Naive B cell (primary cell): ENCODE data around the gene TP73. TPM values are rescaled to one million over a fixed set of nuclear protein-coding genes. Genes with fewer than 3 reads are reported as not detected.
A peak's percentile ranks its signal among the peaks of the same experiment; 100 is the strongest.

Experiments
- ATAC-seq, 2 donors: fragments of 150-1000 bp; cut with Tn5 transposase; 2 replicates each; pipeline ENCODE4 v1.10.0; 2021; ENCODE audit warnings: low read depth in 2 of 2, mild to moderate bottlenecking in 2 of 2, moderate library complexity in 2 of 2
- DNase-seq: peaks from one replicate; pipeline ENCODE4 v3.0.0; 2022
- H3K27ac Mint-ChIP-seq, 6 donors: one replicate each; pipeline ENCODE4 v1.8.0; 2020 to 2022; ENCODE audit warnings: mild to moderate bottlenecking in 6 of 6, mixed read lengths in 6 of 6, moderate library complexity in 5 of 6, inconsistent platforms in 2 of 6
- H3K27me3 Mint-ChIP-seq, 3 donors: one replicate each; pipeline ENCODE4 v1.8.0; 2021 to 2022; ENCODE audit warnings: mixed read lengths in 3 of 3, mild to moderate bottlenecking in 1 of 3
- H3K36me3 Mint-ChIP-seq, 2 donors: one replicate each; pipeline ENCODE4 v1.8.0; 2020 to 2022; ENCODE audit warnings: mixed read lengths in 2 of 2, inconsistent platforms in 1 of 2, mild to moderate bottlenecking in 1 of 2
- H3K4me1 Mint-ChIP-seq, 3 donors: one replicate each; pipeline ENCODE4 v1.8.0; 2020 to 2022; ENCODE audit warnings: mixed read lengths in 3 of 3, inconsistent platforms in 1 of 3, mild to moderate bottlenecking in 1 of 3, moderate library complexity in 1 of 3
- H3K4me3 Mint-ChIP-seq, 8 donors: one replicate each; pipeline ENCODE4 v1.8.0; 2020 to 2022; ENCODE audit warnings: mild to moderate bottlenecking in 8 of 8, mixed read lengths in 8 of 8, moderate library complexity in 8 of 8, inconsistent platforms in 2 of 8
- H3K9me3 Mint-ChIP-seq, 7 donors: one replicate each; pipeline ENCODE4 v1.8.0; 2020 to 2022; ENCODE audit warnings: mixed read lengths in 7 of 7, mild to moderate bottlenecking in 5 of 7, inconsistent platforms in 2 of 7, moderate library complexity in 1 of 7
- polyA plus RNA-seq, 6 donors: library from polyadenylated mRNA; unstranded; fragments of 300-500 nt; fragmentation: Illumina TruSeq; gene quantifications; one replicate each; pipeline ENCODE4 v1.2.3, GENCODE V29; 2021; ENCODE audit warnings: low read depth in 6 of 6

The TP73 gene
- polyA plus RNA-seq, 6 donors from 2014 or later = not detected

DNA sequence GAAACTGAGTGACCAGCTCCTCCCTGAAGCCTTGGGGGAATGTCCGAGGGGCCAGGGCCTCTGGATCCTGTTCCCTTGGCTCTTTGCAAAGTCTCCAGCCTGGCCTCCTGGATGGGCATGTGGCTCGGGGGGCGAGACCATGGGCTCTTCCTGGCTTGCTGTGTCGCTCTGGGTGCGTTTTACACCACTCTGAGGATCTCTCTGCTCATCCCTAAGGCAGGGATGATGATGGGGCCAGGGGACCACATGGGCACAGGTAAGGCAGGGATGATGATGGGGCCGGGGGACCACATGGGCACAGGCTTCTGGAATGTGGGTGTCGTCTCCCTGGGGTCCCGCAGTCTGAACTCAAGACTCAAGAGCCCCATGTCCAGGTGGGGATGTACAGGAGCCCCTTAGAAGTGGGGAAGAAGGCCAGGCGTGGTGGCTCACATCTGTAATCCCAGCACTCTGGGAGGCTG lies 17.7 kb downstream of the TP73 start:
- Mint-ChIP-seq H3K4me1 (peaks cover 41 to 58% (median 45%) of the 10 kb centered on the region in 3 donors), H3K9me3 (no peaks in the 10 kb centered on the region), H3K36me3 (no peaks in the 10 kb centered on the region), H3K27ac (peak overlapping the region in 1 of 6 donors; percentile 30), H3K4me3 (no peak overlapping the region), H3K27me3 (peaks cover 0 to 16% (median 6%) of the 10 kb centered on the region in 3 donors)
- DNase-seq = no peak
- no peak for ATAC-seq

DNA sequence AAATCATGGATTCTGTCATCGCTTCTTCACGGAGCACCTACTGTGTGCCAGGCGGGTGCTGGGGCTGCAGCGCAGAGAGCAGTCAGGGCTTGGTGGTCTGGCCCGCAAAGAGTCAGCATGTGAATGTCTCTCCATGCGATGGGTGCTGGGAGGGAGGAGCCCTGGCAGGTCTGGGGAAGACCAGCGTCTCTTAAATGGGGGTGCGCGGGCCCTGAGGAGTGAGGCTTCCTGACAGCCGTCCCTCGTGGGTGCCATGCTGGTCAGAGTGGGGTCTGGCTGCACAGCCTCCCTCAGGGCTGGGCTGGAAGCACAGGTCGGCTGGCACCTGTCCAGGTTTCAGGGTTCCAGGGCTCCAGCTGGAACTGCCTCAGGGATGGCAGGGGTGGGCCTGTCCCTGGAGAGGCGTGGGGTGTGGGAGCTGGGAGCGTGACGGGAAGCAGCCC lies 18.5 kb downstream of the TP73 start:
- ATAC-seq (no peak), DNase-seq (no peak)
- no peaks in the 10 kb centered on the region for H3K9me3 Mint-ChIP-seq
- H3K4me1 Mint-ChIP-seq = peaks cover 44 to 66% (median 49%) of the 10 kb centered on the region in 3 donors
- H3K36me3 Mint-ChIP-seq = no peaks in the 10 kb centered on the region
- H3K27ac Mint-ChIP-seq = no peak overlapping the region
- peaks cover 0 to 16% (median 6%) of the 10 kb centered on the region in 3 donors for H3K27me3 Mint-ChIP-seq
- no peak overlapping the region for H3K4me3 Mint-ChIP-seq

DNA sequence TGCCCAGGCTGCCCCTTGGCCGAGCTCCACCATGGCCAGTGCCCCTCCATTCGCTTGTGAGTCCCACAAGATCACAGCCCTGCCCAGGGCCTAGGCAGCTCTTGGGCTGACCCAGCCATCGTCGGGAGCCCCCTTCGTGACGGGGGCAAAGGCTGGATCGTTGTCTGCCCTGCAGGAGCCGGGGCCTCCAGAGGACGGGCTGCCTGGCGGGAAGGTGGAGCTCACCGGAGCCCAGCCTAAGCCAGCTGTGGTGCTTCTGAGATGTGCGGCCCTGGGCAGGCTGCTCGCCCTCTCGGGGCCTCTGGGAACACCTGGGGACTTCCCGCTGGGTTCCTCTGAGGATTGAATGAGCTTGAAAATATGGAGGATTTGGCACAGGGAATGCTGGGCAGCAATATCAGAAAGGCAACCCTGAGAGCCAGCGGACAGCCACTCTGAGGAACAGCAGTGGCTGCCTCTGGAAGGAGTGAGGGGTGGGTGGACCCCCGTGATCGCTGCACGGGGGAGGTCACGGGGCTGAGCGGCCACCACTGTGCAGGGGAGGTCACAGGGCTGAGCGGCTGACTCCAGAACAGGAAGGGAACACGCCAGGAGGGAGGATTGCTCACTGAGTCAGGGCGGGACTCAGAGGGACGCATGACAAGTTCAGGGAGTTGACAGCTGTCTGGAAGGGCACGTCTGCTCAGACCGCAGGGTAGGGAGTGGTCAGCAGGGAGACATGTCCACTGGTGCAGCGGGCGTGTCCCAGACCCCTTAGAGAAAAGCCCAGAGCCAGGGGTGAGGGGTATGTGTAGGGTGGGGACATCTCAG lies 19.3 kb downstream of the TP73 start:
- DNase-seq = no peak
- no peaks in the 10 kb centered on the region for H3K36me3 Mint-ChIP-seq
- peak overlapping the region in 2 of 6 donors; percentile 48 to 90 for H3K27ac Mint-ChIP-seq
- H3K9me3 Mint-ChIP-seq = no peaks in the 10 kb centered on the region
- H3K4me3 Mint-ChIP-seq = no peak overlapping the region
- ATAC-seq = no peak
- H3K4me1 Mint-ChIP-seq = peaks cover 42 to 64% (median 50%) of the 10 kb centered on the region in 3 donors
- peaks cover 0 to 16% (median 6%) of the 10 kb centered on the region in 3 donors for H3K27me3 Mint-ChIP-seq

DNA sequence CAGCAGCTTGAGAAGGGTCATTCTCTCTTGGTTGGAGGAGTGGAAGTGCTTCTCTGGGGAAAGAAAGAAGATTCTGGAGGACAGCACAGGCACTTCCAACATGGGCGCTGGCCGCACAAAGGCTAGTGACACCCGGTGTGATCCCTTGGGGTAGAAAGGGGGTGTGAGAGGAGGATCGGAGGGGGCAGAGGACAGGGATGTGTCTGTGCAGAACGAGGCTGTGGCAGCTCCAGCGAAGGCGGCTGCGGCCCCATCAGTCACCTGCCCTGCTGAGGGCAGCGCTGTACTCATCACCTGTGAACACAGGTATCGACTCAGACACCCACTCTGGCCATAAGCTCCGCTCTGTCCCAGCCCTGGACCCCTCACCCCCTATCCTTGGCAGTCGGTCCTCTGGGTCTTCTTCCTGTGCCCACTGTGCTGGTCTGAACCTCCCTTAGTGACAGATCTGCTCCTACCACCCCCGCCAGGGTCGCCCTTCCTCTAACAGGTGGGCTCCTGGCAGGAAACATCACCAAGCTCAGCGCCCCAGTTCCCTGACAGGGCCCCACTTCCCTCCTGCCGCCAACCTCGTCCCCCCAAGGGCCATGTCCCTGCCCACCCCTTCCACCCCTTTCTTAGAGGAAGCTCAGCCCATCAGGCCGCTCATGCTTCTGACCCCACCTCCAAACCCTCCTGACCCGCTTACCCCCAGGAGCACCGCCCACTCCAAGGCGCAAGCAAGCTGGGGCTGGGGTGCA lies 20.1 kb downstream of the TP73 start:
- Mint-ChIP-seq H3K27me3 (peaks cover 0 to 16% (median 6%) of the 10 kb centered on the region in 3 donors), H3K4me3 (peak overlapping the region in 3 of 8 donors; percentile 28 to 79 (median 42)), H3K9me3 (no peaks in the 10 kb centered on the region), H3K27ac (peak overlapping the region in 3 of 6 donors; percentile 52 to 94 (median 90)), H3K4me1 (peaks cover 40 to 64% (median 50%) of the 10 kb centered on the region in 3 donors), H3K36me3 (no peaks in the 10 kb centered on the region)
- DNase-seq (no peak), ATAC-seq (no peak)

DNA sequence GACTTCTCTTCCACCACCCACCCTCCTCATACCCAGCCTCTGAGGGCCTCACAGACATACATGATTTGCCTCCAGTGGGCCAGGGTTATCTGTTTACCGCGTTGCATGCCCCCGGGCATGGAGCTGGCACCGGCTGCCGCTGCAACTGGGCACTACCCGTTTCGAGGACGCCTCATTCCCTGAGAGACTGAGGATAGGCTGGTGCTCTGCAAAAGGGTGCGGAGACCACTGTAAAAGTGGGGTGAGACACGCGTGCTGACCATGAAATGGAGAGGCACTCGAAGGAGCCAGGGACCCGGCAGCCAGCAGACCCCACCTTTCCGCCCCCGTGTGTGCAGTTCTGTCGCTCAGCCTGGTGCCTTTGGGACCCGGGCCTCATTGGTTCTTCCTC lies 20.6 kb downstream of the TP73 start:
- Mint-ChIP-seq H3K4me3 (peak overlapping the region in 1 of 8 donors; percentile 79), H3K4me1 (peaks cover 43 to 64% (median 50%) of the 10 kb centered on the region in 3 donors), H3K9me3 (no peaks in the 10 kb centered on the region), H3K27me3 (peaks cover 0 to 16% (median 6%) of the 10 kb centered on the region in 3 donors), H3K27ac (peak overlapping the region in 4 of 6 donors; percentile 52 to 90 (median 72)), H3K36me3 (no peaks in the 10 kb centered on the region)
- DNase-seq (no peak), ATAC-seq (no peak)

DNA sequence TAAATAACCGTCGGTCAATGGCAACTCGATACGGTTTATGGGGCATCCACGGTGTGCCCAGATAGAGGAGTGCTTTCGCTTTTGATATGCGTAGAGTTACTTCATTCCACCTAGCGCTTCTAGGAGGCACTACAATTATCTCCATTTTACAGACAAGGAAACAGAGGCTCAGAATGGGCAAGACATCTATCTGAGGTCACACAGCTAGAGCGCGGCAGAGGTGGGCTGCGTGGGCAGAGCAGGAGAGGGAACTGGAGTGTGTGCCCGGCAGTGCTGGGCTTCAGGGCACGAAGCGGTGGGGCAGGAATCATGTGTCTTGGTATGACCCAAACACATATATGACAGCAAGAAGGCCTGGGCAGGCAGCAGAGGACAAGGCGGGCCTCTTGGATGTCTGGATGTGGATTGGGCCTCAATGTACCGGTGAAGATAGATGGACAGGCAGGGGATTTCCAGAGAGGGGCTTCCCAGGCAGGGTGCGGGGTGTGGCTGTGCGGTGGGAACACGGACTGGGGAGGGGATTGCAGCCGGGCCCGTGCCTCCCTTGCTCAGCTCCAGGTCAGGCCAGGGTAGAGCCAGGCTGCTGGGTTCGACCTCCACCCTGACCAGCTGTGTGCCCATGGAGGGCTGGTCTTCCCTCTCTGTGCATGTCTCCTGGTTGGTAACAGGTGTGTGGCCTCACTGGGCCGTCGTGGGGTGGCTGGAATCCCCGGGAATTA lies 21.2 kb downstream of the TP73 start:
- H3K36me3 Mint-ChIP-seq = no peaks in the 10 kb centered on the region
- peak overlapping the region in 2 of 8 donors; percentile 42 to 79 for H3K4me3 Mint-ChIP-seq
- peaks cover 39 to 64% (median 50%) of the 10 kb centered on the region in 3 donors for H3K4me1 Mint-ChIP-seq
- ATAC-seq (peak; percentile 38 to 46), DNase-seq (no peak)
- H3K27me3 Mint-ChIP-seq = peaks cover 0 to 16% (median 6%) of the 10 kb centered on the region in 3 donors
- H3K9me3 Mint-ChIP-seq = no peaks in the 10 kb centered on the region
- peak overlapping the region; percentile 26 to 90 (median 78) for H3K27ac Mint-ChIP-seq

DNA sequence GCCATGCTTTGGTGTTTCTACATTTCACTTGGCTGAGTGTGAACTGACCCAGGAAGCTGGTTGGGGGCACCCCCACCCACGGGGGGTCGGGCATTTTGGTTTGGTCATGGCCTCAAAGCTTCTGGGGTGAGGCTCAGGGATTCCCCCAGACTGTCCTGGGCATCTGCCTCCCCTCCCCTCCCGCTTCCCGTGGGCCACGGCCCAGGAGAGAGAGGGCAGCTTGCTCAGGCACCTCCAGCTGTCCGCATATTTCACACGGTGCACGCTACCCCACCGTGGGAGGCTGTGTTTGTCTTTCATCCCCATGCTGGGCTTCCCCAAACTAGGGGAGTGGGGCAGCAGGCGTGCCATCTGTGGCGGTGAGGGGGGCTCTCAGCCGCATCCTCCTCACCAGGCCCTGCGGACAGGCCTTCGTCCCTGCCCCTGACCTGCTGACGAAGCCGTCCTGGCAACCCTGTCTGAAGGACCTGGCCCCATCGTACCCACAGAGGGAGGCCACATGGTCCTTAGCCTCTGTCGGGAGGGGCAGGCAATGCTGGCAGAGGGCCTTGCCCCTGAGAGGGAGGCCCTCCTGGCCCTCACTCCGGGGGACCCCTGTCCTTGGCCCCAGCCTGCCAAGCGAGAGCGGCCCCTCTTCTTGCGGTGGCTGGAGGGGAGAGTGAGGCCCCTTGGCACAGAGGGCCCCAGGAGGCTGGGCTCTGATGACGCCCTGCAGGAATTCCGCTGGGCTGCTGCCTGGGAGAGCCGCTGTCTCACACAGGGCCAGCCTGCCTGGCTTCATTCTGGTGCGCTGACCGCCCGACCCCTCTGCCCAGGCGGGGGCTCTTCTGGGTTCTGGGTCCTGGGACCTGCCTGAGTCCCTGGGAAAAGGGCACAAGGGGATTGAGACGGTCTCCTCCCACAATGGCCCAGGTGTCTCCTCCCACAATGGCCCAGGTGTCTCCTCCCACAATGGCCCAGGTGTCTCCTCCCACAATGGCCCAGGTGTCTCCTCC lies 22.1 kb downstream of the TP73 start:
- H3K27ac Mint-ChIP-seq = peak overlapping the region in 2 of 6 donors; percentile 47 to 90
- peak overlapping the region in 1 of 8 donors; percentile 79 for H3K4me3 Mint-ChIP-seq
- H3K36me3 Mint-ChIP-seq = peaks cover 0 to 4% of the 10 kb centered on the region in 2 donors

DNA sequence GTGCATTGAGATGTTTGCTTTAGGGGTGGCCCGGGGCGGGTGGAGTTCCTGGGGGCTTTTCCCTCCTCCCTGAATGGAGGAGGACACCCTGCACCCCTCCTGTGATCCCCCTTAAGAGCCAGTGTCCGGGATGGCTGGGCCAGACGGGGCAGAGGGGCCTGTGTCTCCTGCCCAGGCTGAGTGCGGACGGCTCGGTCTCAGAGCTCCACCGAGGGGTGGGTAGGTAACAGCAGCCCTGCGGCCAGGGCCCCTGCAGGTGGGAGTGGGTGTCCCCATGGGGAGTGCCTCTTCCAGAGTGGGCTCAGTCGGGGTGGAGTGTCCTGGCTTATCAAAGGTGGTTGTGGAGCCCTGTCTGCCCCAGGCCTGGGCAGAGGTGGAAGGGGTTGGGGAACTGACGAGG lies 23.1 kb downstream of the TP73 start:
- DNase-seq (no peak), ATAC-seq (no peak)
- Mint-ChIP-seq H3K9me3 (peaks cover 0 to 6% (median 0%) of the 10 kb centered on the region in 7 donors), H3K4me3 (peak overlapping the region in 1 of 8 donors; percentile 10), H3K27me3 (peaks cover 0 to 25% (median 19%) of the 10 kb centered on the region in 3 donors), H3K4me1 (peaks cover 51 to 79% (median 57%) of the 10 kb centered on the region in 3 donors), H3K27ac (peak overlapping the region in 1 of 6 donors; percentile 78), H3K36me3 (peaks cover 0 to 13% of the 10 kb centered on the region in 2 donors)

More for the DNA sequence above, 22.1 kb downstream of the TP73 start:
- Mint-ChIP-seq H3K27me3 (peaks cover 0 to 20% (median 10%) of the 10 kb centered on the region in 3 donors), H3K9me3 (peaks cover 0 to 2% (median 0%) of the 10 kb centered on the region in 7 donors), H3K4me1 (peaks cover 44 to 70% (median 55%) of the 10 kb centered on the region in 3 donors)
- DNase-seq = no peak
- no peak for ATAC-seq

DNA sequence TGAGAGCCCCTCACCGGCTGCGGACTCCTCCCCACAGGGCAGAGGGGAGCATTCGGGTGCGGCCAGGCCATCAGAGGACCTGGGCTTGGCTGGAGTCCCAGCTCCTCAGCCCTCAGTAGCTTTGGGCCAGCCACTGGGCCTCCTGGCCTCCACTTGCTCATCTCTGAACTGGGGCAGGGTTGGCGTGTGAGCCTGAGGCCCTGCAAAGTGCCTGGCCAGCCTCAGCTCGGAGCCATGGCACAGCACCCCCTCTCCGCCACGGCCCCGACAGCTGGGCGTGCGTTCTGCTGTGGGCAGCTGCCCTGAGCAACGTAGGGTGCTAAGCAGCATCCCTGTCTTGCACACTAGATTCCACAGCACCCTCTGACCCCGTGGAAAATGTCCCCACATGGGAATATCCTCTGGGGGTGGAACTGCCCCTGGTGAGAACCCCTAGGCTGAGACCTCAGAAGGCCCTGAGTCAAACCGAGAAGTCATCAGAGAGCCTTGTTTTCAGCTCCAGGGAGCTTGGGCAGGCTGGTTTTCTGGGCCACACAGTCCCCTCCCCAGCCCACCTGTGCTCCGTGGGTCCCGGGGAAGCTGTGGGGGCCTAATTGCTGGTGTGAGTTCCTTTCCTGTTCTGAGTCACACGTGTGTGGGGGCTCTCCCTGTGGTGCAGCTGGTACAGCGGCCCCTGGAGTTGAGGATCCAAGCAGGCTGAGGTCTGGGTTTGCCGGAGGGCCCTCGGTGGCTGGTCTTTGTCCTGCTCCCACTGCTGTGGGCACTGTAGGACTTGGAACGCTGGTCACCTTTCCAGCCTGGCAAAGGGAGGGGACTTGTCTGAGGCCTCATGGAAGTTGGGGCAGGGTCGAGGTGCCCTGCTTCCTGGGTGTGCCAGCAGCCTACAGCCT lies 24.5 kb downstream of the TP73 start:
- peaks cover 50 to 73% (median 57%) of the 10 kb centered on the region in 3 donors for H3K4me1 Mint-ChIP-seq
- H3K9me3 Mint-ChIP-seq = peaks cover 0 to 6% (median 0%) of the 10 kb centered on the region in 7 donors
- H3K4me3 Mint-ChIP-seq = peak overlapping the region in 7 of 8 donors; percentile 58 to 89 (median 77)
- peak overlapping the region in 5 of 6 donors; percentile 70 to 86 (median 72) for H3K27ac Mint-ChIP-seq
- ATAC-seq (peak; percentile 29 to 46), DNase-seq (no peak)
- peaks cover 0 to 19% (median 18%) of the 10 kb centered on the region in 3 donors for H3K27me3 Mint-ChIP-seq
- peaks cover 0 to 13% of the 10 kb centered on the region in 2 donors for H3K36me3 Mint-ChIP-seq

DNA sequence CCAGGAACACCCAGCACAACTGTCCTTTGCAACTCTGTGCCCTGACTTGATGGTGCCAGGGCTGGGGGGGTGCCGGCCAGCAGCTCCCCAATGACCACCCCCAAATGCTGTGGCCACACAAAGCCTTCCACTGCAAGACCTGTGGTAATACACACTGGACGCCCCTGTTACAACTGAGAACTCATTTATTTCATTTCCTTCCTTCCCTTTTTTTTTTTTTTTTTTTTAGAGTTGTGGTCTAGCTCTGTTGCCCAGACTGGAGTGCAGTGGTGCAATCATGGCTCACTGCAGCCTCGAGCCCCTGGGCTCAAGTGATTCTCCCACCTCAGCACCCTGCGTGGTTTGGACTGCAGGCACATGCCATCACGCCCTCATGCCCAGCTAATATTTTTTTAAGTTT lies 25.2 kb downstream of the TP73 start:
- no peak for DNase-seq
- Mint-ChIP-seq H3K9me3 (peaks cover 0 to 6% (median 0%) of the 10 kb centered on the region in 7 donors), H3K4me1 (peaks cover 43 to 66% (median 54%) of the 10 kb centered on the region in 3 donors), H3K36me3 (peaks cover 0 to 13% of the 10 kb centered on the region in 2 donors), H3K4me3 (peak overlapping the region; percentile 58 to 89 (median 76)), H3K27ac (peak overlapping the region; percentile 57 to 86 (median 76)), H3K27me3 (peaks cover 0 to 19% (median 17%) of the 10 kb centered on the region in 3 donors)
- ATAC-seq = peak; percentile 50 to 62
